ENCODE data around the gene ENPP3. TPM values are rescaled to one million over a fixed set of nuclear protein-coding genes. Genes with fewer than 3 reads are reported as not detected.

The ENPP3 gene
- total RNA-seq, 1 donor from 2014 or later = 5.7 TPM

GRCh38 chr6:131769385-131770141 is 132.5 kb downstream of the ENPP3 start:
- no peaks in the 10 kb centered on the region for H3K4me1 Mint-ChIP-seq (ENCODE audit: low read depth)
- no peak overlapping the region for H3K4me3 Mint-ChIP-seq
- H3K27me3 Mint-ChIP-seq (ENCODE audit: insufficient read depth) = peaks cover 11% of the 10 kb centered on the region
- intact Hi-C loops (cut with micrococcal nuclease) = no loop called here
- no peak overlapping the region for H3K27ac Mint-ChIP-seq
- no peaks in the 10 kb centered on the region for H3K36me3 Mint-ChIP-seq (ENCODE audit: low read depth)
- no peaks in the 10 kb centered on the region for H3K9me3 Mint-ChIP-seq
- no peak for DNase-seq (ENCODE audit: low spot score)

- intact Hi-C loops (cut with micrococcal nuclease) = no loop called here
- DNase-seq (ENCODE audit: low spot score) = no peak
- Mint-ChIP-seq H3K27me3 (ENCODE audit: insufficient read depth) (peaks cover 14% of the 10 kb centered on the region), H3K36me3 (ENCODE audit: low read depth) (no peaks in the 10 kb centered on the region), H3K27ac (no peak overlapping the region), H3K4me3 (no peak overlapping the region), H3K9me3 (no peaks in the 10 kb centered on the region), H3K4me1 (ENCODE audit: low read depth) (no peaks in the 10 kb centered on the region)
Measured at GRCh38 chr6:131770776-131771175, 133.7 kb downstream of the ENPP3 start.

GRCh38 chr6:131773284-131773950 is 136.3 kb downstream of the ENPP3 start:
- intact Hi-C loops (cut with micrococcal nuclease) = no loop called here
- DNase-seq (ENCODE audit: low spot score) = no peak
- Mint-ChIP-seq H3K27me3 (ENCODE audit: insufficient read depth) (peaks cover 11% of the 10 kb centered on the region), H3K27ac (no peak overlapping the region), H3K36me3 (ENCODE audit: low read depth) (no peaks in the 10 kb centered on the region), H3K9me3 (no peaks in the 10 kb centered on the region), H3K4me3 (no peak overlapping the region), H3K4me1 (ENCODE audit: low read depth) (no peaks in the 10 kb centered on the region)

GRCh38 chr6:131775886-131776285 is 138.8 kb downstream of the ENPP3 start:
- Mint-ChIP-seq H3K27me3 (ENCODE audit: insufficient read depth) (peaks cover 9% of the 10 kb centered on the region), H3K4me3 (no peak overlapping the region), H3K4me1 (ENCODE audit: low read depth) (no peaks in the 10 kb centered on the region), H3K9me3 (no peaks in the 10 kb centered on the region), H3K36me3 (ENCODE audit: low read depth) (no peaks in the 10 kb centered on the region), H3K27ac (no peak overlapping the region)
- DNase-seq (ENCODE audit: low spot score) = no peak
- intact Hi-C loops (cut with micrococcal nuclease) = no loop called here

GRCh38 chr6:131776985-131777384 is 139.9 kb downstream of the ENPP3 start:
- Mint-ChIP-seq H3K27ac (no peak overlapping the region), H3K9me3 (no peaks in the 10 kb centered on the region), H3K27me3 (ENCODE audit: insufficient read depth) (peaks cover 14% of the 10 kb centered on the region), H3K36me3 (ENCODE audit: low read depth) (no peaks in the 10 kb centered on the region), H3K4me1 (ENCODE audit: low read depth) (no peaks in the 10 kb centered on the region), H3K4me3 (no peak overlapping the region)
- intact Hi-C loops (cut with micrococcal nuclease) = no loop called here
- no peak for DNase-seq (ENCODE audit: low spot score)

- Mint-ChIP-seq H3K4me3 (no peak overlapping the region), H3K27me3 (ENCODE audit: insufficient read depth) (peaks cover 10% of the 10 kb centered on the region), H3K36me3 (ENCODE audit: low read depth) (no peaks in the 10 kb centered on the region), H3K4me1 (ENCODE audit: low read depth) (no peaks in the 10 kb centered on the region), H3K9me3 (no peaks in the 10 kb centered on the region), H3K27ac (no peak overlapping the region)
- no peak for DNase-seq (ENCODE audit: low spot score)
- intact Hi-C loops (cut with micrococcal nuclease) = no loop called here
Measured at GRCh38 chr6:131778169-131778568, 141.1 kb downstream of the ENPP3 start.

GRCh38 chr6:131779304-131779703 is 142.2 kb downstream of the ENPP3 start:
- intact Hi-C loops (cut with micrococcal nuclease) = no loop called here
- no peak overlapping the region for H3K4me3 Mint-ChIP-seq
- no peak for DNase-seq (ENCODE audit: low spot score)
- peaks cover 10% of the 10 kb centered on the region for H3K27me3 Mint-ChIP-seq (ENCODE audit: insufficient read depth)
- H3K4me1 Mint-ChIP-seq (ENCODE audit: low read depth) = no peaks in the 10 kb centered on the region
- no peaks in the 10 kb centered on the region for H3K9me3 Mint-ChIP-seq
- H3K36me3 Mint-ChIP-seq (ENCODE audit: low read depth) = no peaks in the 10 kb centered on the region
- no peak overlapping the region for H3K27ac Mint-ChIP-seq

GRCh38 chr6:131780600-131780999 is 143.5 kb downstream of the ENPP3 start:
- DNase-seq (ENCODE audit: low spot score) = no peak
- Mint-ChIP-seq H3K4me1 (ENCODE audit: low read depth) (no peaks in the 10 kb centered on the region), H3K27me3 (ENCODE audit: insufficient read depth) (peaks cover 5% of the 10 kb centered on the region), H3K27ac (no peak overlapping the region), H3K4me3 (no peak overlapping the region), H3K36me3 (ENCODE audit: low read depth) (no peaks in the 10 kb centered on the region), H3K9me3 (no peaks in the 10 kb centered on the region)
- intact Hi-C loops (cut with micrococcal nuclease) = no loop called here

GRCh38 chr6:131781687-131782086 is 144.6 kb downstream of the ENPP3 start:
- no peak overlapping the region for H3K4me3 Mint-ChIP-seq
- no peaks in the 10 kb centered on the region for H3K9me3 Mint-ChIP-seq
- intact Hi-C loops (cut with micrococcal nuclease) = no loop called here
- H3K27ac Mint-ChIP-seq = no peak overlapping the region
- H3K27me3 Mint-ChIP-seq (ENCODE audit: insufficient read depth) = peaks cover 5% of the 10 kb centered on the region
- no peaks in the 10 kb centered on the region for H3K36me3 Mint-ChIP-seq (ENCODE audit: low read depth)
- no peaks in the 10 kb centered on the region for H3K4me1 Mint-ChIP-seq (ENCODE audit: low read depth)
- no peak for DNase-seq (ENCODE audit: low spot score)

GRCh38 chr6:131782764-131783163 is 145.7 kb downstream of the ENPP3 start:
- intact Hi-C loops (cut with micrococcal nuclease) = no loop called here

GRCh38 chr6:131784561-131784960 is 147.5 kb downstream of the ENPP3 start:
- intact Hi-C loops (cut with micrococcal nuclease) = no loop called here
- no peaks in the 10 kb centered on the region for H3K36me3 Mint-ChIP-seq (ENCODE audit: low read depth)
- H3K4me3 Mint-ChIP-seq = no peak overlapping the region
- no peaks in the 10 kb centered on the region for H3K4me1 Mint-ChIP-seq (ENCODE audit: low read depth)
- no peaks in the 10 kb centered on the region for H3K9me3 Mint-ChIP-seq
- H3K27ac Mint-ChIP-seq = no peak overlapping the region
- peaks cover 5% of the 10 kb centered on the region for H3K27me3 Mint-ChIP-seq (ENCODE audit: insufficient read depth)
- no peak for DNase-seq (ENCODE audit: low spot score)

More at GRCh38 chr6:131782764-131783163, 145.7 kb downstream of the ENPP3 start:
- peaks cover 5% of the 10 kb centered on the region for H3K27me3 Mint-ChIP-seq (ENCODE audit: insufficient read depth)
- no peak overlapping the region for H3K27ac Mint-ChIP-seq
- no peaks in the 10 kb centered on the region for H3K36me3 Mint-ChIP-seq (ENCODE audit: low read depth)
- no peak overlapping the region for H3K4me3 Mint-ChIP-seq
- no peaks in the 10 kb centered on the region for H3K4me1 Mint-ChIP-seq (ENCODE audit: low read depth)
- no peaks in the 10 kb centered on the region for H3K9me3 Mint-ChIP-seq
- DNase-seq (ENCODE audit: low spot score) = no peak

GRCh38 chr6:131787079-131787478 is 150.0 kb downstream of the ENPP3 start:
- Mint-ChIP-seq H3K9me3 (no peaks in the 10 kb centered on the region), H3K27me3 (ENCODE audit: insufficient read depth) (no peaks in the 10 kb centered on the region), H3K36me3 (ENCODE audit: low read depth) (no peaks in the 10 kb centered on the region), H3K4me3 (no peak overlapping the region), H3K27ac (no peak overlapping the region), H3K4me1 (ENCODE audit: low read depth) (no peaks in the 10 kb centered on the region)
- intact Hi-C loops (cut with micrococcal nuclease) = no loop called here
- DNase-seq (ENCODE audit: low spot score) = no peak

- H3K27ac Mint-ChIP-seq = no peak overlapping the region
- DNase-seq (ENCODE audit: low spot score) = no peak
- no peak overlapping the region for H3K4me3 Mint-ChIP-seq
- no peaks in the 10 kb centered on the region for H3K9me3 Mint-ChIP-seq
- no peaks in the 10 kb centered on the region for H3K4me1 Mint-ChIP-seq (ENCODE audit: low read depth)
- intact Hi-C loops (cut with micrococcal nuclease) = no loop called here
- H3K36me3 Mint-ChIP-seq (ENCODE audit: low read depth) = no peaks in the 10 kb centered on the region
- no peaks in the 10 kb centered on the region for H3K27me3 Mint-ChIP-seq (ENCODE audit: insufficient read depth)
Measured at GRCh38 chr6:131787766-131788712, 150.9 kb downstream of the ENPP3 start.

Measured in activated T-helper 1 cell treated with anti-CD3 and anti-CD28 coated beads, Interleukin-12 subunit alpha, Interleukin-12 subunit beta, Interleukin-2, Interleukin-4 antibody, amounts not matched to agents 30 ng/mL and 10 ng/mL and 1 ng/mL, durations not matched to agents 14 hours and 24 hours and 36 hours (primary cell).